IPS-18a (cell line): ENCODE measurements around the gene HAPSTR1.
A peak's percentile ranks its signal among the peaks of the same experiment; 100 is the strongest.
"Not testable (repeated sequence)": the region's sequence is repeated elsewhere in the genome, so short reads cannot be mapped to it uniquely, and the experiment has no call there.

ENCODE experiments used
- H3K27ac ChIP-seq: one replicate; pipeline ENCODE4 v1.5.1; 2013; ENCODE audit warnings: low read length
- H3K27me3 ChIP-seq: one replicate; pipeline ENCODE4 v1.6.1; 2013; ENCODE audit warnings: mild to moderate bottlenecking, low read length; ENCODE audit not compliant: control insufficient read depth, insufficient read depth
- H3K36me3 ChIP-seq: one replicate; pipeline ENCODE4 v1.6.1; 2013; ENCODE audit warnings: low read depth, low read length; ENCODE audit not compliant: control insufficient read depth
- H3K4me1 ChIP-seq: one replicate; pipeline ENCODE4 v1.6.1; 2013; ENCODE audit warnings: low read depth, low read length; ENCODE audit not compliant: control insufficient read depth
- H3K4me3 ChIP-seq: one replicate; pipeline ENCODE4 v1.5.1; 2013; ENCODE audit warnings: low read length
- H3K9ac ChIP-seq: one replicate; pipeline ENCODE4 v1.6.1; 2013; ENCODE audit warnings: mild to moderate bottlenecking, low read length, moderate library complexity
- H3K9me3 ChIP-seq: one replicate; pipeline ENCODE4 v1.6.1; 2013; ENCODE audit warnings: low read depth, low read length; ENCODE audit not compliant: control insufficient read depth

HAPSTR1 gene

DNA sequence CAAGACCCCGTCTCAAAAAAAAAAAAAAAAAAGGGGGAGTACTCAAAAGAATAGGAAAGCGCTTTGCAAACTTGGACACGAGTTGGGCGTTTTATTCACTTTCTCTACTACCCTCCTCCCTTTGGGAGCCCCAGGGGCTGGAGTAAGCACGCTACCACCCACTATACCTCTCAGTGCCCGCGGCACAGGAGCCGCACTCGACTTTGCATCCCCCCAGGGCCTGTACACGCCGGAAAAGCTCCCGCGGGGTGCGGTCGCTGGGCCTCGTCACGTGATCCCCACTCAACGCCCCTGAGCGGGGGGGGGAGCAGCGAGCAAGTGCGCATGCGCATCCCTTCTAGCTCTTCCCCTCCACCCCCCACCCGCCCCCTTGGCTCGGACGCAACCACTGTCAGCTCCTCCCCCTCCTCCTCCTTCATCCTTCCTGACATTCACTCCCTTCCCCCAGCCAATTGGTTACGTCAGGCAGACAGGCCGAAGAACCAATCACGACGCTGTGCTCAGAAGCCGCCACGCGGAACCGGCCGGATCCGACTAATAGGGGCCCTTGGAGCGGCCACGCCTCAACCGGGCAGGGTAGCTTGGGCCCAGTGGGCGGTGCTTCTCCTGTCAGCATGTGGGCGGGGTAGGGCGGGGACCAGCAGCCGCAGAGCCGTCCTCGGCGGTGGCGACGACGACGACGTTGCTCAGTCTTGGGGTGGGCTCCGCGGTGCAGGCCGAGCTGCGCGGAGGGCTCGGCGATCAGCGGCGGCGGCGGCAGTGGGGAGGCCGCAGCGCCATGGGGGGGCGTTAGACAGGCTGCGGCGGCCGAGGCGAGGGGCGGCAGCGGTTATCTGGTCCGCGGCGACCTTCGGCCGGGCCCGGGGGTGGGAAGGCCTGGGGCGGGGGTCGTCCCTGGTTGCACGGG, at the start of gene HAPSTR1:
Gene HAPSTR1, plus strand, starts transcription at position 685 of the 907 bp plus-strand sequence. CDS start 401 bp downstream, outside the sequence.
- Histone ChIP-seq H3K9ac (peak within 1 kb of the TSS; percentile 87), H3K9me3 (no peaks in the 10 kb centered on the region), H3K4me1 (peaks cover 26% of the 10 kb centered on the region), H3K27me3 (no peaks in the 10 kb centered on the region), H3K36me3 (peaks cover 27% of the 10 kb centered on the region), H3K27ac (peak within 1 kb of the TSS; percentile 91), H3K4me3 (peak within 1 kb of the TSS; percentile 85)

DNA sequence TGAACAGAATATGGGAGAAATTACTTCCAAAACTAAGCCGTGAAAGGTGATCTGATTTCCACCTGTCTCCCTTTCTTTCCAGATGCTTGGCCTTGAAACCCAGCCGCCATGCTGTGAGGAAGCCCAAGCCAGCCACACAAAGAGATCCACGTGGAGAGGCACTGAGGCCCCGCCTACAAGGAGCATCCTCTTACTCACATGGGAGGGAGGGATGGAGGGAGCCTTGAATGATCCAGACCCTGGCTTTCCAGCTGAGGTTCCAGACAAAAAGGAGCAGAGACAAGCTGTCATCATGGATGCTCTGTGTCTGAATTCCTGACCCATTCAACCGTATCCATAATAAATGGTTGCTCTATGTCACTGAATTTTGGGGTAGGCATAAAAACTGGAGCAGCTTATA, 48.9 kb upstream of the HAPSTR1 start:
- H3K9ac ChIP-seq = no peak overlapping the region

DNA sequence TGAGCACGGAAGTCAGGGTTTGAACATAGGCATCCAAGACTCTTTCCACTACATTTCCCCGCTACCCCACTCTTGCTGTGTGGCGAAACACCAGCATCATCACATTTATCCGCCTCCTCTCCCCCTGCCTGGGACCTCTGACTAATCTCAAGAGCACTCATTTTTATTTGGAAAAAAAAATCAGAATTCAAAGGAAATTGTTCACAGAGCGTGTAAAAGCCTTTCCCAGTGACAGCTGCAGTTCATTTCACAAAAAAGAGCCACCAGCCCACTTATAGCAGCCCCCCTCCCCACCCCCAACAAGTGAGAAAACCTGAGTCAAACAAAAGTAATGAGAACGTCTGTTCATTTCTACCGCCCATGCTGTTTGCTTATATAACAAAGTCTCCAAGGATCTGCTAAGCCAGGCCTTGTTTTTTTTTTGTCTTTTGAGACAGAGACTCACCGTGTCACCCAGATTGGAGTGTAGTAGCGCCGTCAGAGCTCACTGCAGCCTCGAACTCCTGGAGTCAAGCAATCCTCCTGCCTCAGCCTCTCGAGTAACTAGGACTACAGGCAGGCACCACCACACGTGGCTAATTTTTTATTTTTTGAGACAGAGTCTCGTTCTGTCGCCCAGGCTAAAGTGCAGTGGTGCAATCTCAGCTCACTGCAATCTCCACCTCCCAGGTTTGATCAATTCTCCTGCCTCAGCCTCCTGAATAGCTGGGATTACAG, 48.3 kb upstream of the HAPSTR1 start:
- no peak overlapping the region for H3K4me3 ChIP-seq
- H3K4me1 ChIP-seq = peaks cover 8% of the 10 kb centered on the region
- no peak overlapping the region for H3K9ac ChIP-seq
- H3K9me3 ChIP-seq = no peaks in the 10 kb centered on the region
- H3K27ac ChIP-seq = no peak overlapping the region
- no peaks in the 10 kb centered on the region for H3K27me3 ChIP-seq
- no peaks in the 10 kb centered on the region for H3K36me3 ChIP-seq

More for the DNA sequence above, 48.9 kb upstream of the HAPSTR1 start:
- peaks cover 3% of the 10 kb centered on the region for H3K4me1 ChIP-seq
- no peaks in the 10 kb centered on the region for H3K36me3 ChIP-seq
- H3K4me3 ChIP-seq = no peak overlapping the region
- H3K27me3 ChIP-seq = no peaks in the 10 kb centered on the region
- H3K27ac ChIP-seq = no peak overlapping the region
- no peaks in the 10 kb centered on the region for H3K9me3 ChIP-seq

GRCh38 chr16:9045562-9045961, 45.9 kb upstream of the HAPSTR1 start:
- not testable (repeated sequence) for H3K36me3 ChIP-seq, H3K4me3 ChIP-seq, H3K27ac ChIP-seq, H3K9me3 ChIP-seq, H3K9ac ChIP-seq, H3K27me3 ChIP-seq
- peaks cover 11% of the 10 kb centered on the region for H3K4me1 ChIP-seq

- H3K4me1 ChIP-seq = peaks cover 11% of the 10 kb centered on the region
- H3K9me3 ChIP-seq = no peaks in the 10 kb centered on the region
- H3K36me3 ChIP-seq = no peaks in the 10 kb centered on the region
- no peak overlapping the region for H3K4me3 ChIP-seq
- H3K27ac ChIP-seq = no peak overlapping the region
- H3K9ac ChIP-seq = no peak overlapping the region
- H3K27me3 ChIP-seq = no peaks in the 10 kb centered on the region
These were observed 44.8 kb upstream of the HAPSTR1 start for GRCh38 chr16:9046667-9047055.

- Histone ChIP-seq H3K27ac (peak overlapping the region; percentile 43), H3K27me3 (no peaks in the 10 kb centered on the region), H3K36me3 (no peaks in the 10 kb centered on the region), H3K9ac (peak overlapping the region; percentile 46), H3K4me3 (no peak overlapping the region), H3K4me1 (peaks cover 11% of the 10 kb centered on the region), H3K9me3 (no peaks in the 10 kb centered on the region)
These were observed 43.6 kb upstream of the HAPSTR1 start for GRCh38 chr16:9047689-9048301.

DNA sequence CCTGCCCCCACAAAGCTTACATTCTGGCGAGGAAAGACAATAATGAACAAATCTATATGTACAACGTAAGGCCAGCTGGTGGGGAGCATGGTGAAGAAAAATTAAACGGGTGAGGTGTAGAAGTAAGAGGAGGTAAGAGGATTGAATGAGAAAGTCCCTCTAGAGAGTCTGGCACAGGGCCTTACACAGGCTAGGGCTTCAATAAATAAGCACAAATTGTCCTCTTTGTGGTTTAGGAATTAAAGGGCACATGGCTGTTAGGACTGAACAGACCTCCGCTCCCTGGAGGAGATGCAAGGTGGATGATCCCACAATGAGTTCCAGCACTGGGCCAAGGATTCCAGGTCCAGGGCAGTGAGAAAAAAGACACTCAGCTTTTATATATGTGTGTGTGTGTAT, 43.1 kb upstream of the HAPSTR1 start:
- Histone ChIP-seq H3K27ac (peak overlapping the region; percentile 43), H3K9ac (peak overlapping the region; percentile 46), H3K36me3 (no peaks in the 10 kb centered on the region), H3K4me3 (no peak overlapping the region), H3K9me3 (no peaks in the 10 kb centered on the region), H3K4me1 (peaks cover 11% of the 10 kb centered on the region), H3K27me3 (no peaks in the 10 kb centered on the region)

- Histone ChIP-seq H3K27me3 (no peaks in the 10 kb centered on the region), H3K27ac (no peak overlapping the region), H3K4me3 (no peak overlapping the region), H3K9ac (no peak overlapping the region), H3K36me3 (no peaks in the 10 kb centered on the region), H3K4me1 (peaks cover 11% of the 10 kb centered on the region), H3K9me3 (no peaks in the 10 kb centered on the region)
These were observed 42.2 kb upstream of the HAPSTR1 start for GRCh38 chr16:9049241-9049640.

DNA sequence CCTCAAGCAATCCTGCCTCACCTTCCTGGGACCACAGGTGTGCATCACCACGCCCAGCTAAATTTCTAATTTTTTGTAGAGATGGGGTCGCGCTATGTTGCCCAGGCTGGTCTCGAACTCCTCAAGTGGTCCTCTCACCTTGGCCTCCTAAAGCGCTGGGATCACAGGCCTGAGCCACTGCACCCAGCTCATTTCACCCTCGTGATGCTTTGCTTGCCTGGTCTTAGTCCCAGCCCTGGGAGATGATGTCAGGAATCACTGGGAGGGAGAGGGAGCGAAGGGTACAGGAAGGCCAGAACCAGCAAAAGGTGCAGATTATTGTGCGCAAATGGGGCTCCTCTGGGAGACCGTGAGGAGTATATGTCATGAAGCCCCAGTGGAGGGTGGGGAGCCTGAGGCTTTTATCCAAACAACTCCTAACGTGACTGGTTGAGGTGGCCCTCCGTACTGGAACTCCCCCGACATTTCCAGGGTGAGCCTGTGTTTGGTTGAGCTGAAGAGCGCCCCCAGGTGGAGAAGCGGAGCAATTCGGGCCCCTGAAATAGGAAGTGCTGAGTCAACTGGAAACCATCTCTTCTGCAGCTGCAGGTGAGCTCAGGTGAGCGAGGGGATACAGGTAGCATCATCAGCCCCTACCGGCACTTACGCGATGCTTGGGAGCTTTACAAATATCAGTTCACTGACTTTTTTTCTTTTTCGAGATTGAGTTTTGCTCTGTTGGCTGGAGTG, 41.2 kb upstream of the HAPSTR1 start:
- H3K9ac ChIP-seq = no peak overlapping the region

DNA sequence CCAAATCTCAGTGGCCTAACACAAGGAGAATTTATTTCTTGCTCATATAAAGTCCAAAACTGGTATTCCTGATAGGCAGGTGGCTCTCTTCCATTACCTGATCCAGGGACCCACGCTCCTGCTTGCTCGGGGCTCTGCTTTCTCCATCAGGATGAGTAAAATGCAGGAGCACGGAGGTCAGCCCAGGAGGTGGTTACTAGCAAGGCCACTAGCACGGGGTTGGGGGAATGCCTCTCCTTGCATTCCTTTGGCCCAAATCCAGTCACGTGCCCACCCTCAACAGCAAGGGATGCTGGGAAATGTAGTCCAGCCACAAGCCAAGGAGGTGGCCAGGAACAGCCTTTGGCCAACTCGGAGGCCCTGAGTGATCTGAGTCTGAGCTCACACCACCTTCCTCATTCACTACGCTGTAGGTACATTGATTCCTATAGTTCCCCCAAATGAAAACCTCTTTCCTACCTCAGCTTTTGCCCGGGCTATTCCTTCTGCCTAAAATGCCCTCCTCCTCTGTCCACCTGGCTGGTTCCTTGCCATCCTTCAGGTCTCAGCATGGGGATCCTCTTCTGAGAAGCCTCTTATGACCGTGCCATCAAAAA, 38.3 kb upstream of the HAPSTR1 start:
- Histone ChIP-seq H3K9ac (peak overlapping the region; percentile 49), H3K36me3 (no peaks in the 10 kb centered on the region), H3K4me1 (peaks cover 3% of the 10 kb centered on the region), H3K4me3 (peak overlapping the region; percentile 26), H3K27me3 (no peaks in the 10 kb centered on the region), H3K9me3 (no peaks in the 10 kb centered on the region), H3K27ac (peak overlapping the region; percentile 25)

More for the DNA sequence above, 41.2 kb upstream of the HAPSTR1 start:
- no peaks in the 10 kb centered on the region for H3K27me3 ChIP-seq
- no peaks in the 10 kb centered on the region for H3K36me3 ChIP-seq
- H3K4me1 ChIP-seq = peaks cover 11% of the 10 kb centered on the region
- no peak overlapping the region for H3K4me3 ChIP-seq
- no peaks in the 10 kb centered on the region for H3K9me3 ChIP-seq
- peak overlapping the region; percentile 11 for H3K27ac ChIP-seq
